HG03469 (cell line): ENCODE results near the gene GRIK3.

Source experiments
- ATAC-seq: cut with Tn5 transposase; IDR thresholded peaks from one replicate; pipeline ENCODE4 v1.9.1; 2021; ENCODE audit warnings: mild to moderate bottlenecking, moderate library complexity, moderate number of reproducible peaks; ENCODE audit not compliant: unreplicated experiment

Gene GRIK3

GRCh38 chr1:36881541-36881940 is 152.8 kb downstream of the GRIK3 start:
- no peak for ATAC-seq

GRCh38 chr1:36881068-36881405 is 153.3 kb downstream of the GRIK3 start:
- no peak for ATAC-seq

GRCh38 chr1:36880155-36881067 is 153.9 kb downstream of the GRIK3 start:
- ATAC-seq, result no peak

- ATAC-seq, result no peak
Measured at GRCh38 chr1:36879613-36880012, 154.7 kb downstream of the GRIK3 start.

- ATAC-seq, result no peak
Measured at GRCh38 chr1:36876990-36877389, 157.3 kb downstream of the GRIK3 start.

GRCh38 chr1:36874271-36875060 is 159.8 kb downstream of the GRIK3 start:
- no peak for ATAC-seq

GRCh38 chr1:36872858-36873257 is 161.5 kb downstream of the GRIK3 start:
- no peak for ATAC-seq

- ATAC-seq, result no peak
Measured at GRCh38 chr1:36872126-36872754, 162.1 kb downstream of the GRIK3 start.

- no peak for ATAC-seq
Measured at GRCh38 chr1:36871146-36871971, 163.0 kb downstream of the GRIK3 start.

GRCh38 chr1:36869826-36870225 is 164.5 kb downstream of the GRIK3 start:
- no peak for ATAC-seq

GRCh38 chr1:36869054-36869453 is 165.3 kb downstream of the GRIK3 start:
- ATAC-seq, result no peak

GRCh38 chr1:36867575-36867974 is 166.7 kb downstream of the GRIK3 start:
- ATAC-seq, result no peak

GRCh38 chr1:36866169-36866814 is 168.0 kb downstream of the GRIK3 start:
- ATAC-seq, result no peak

GRCh38 chr1:36865602-36865900 is 168.8 kb downstream of the GRIK3 start:
- no peak for ATAC-seq

GRCh38 chr1:36864823-36865601 is 169.3 kb downstream of the GRIK3 start:
- no peak for ATAC-seq

GRCh38 chr1:36864182-36864822 is 170.0 kb downstream of the GRIK3 start:
- no peak for ATAC-seq

GRCh38 chr1:36863500-36863899 is 170.8 kb downstream of the GRIK3 start:
- ATAC-seq, result no peak

GRCh38 chr1:36863061-36863460 is 171.3 kb downstream of the GRIK3 start:
- no peak for ATAC-seq

- ATAC-seq, result no peak
Measured at GRCh38 chr1:36861375-36861774, 172.9 kb downstream of the GRIK3 start.
